CD14-positive monocyte (primary cell): ENCODE results near the gene HLA-F. TPM values are rescaled to one million over a fixed set of nuclear protein-coding genes. Genes with fewer than 3 reads are reported as not detected.

Source experiments
- DNase-seq, 3 donors: peaks; one replicate each; pipeline ENCODE4 v3.0.0-alpha.2; 2011 to 2022
- H2AFZ ChIP-seq: 2 replicates; pipeline ENCODE4 v1.6.0; 2012; ENCODE audit warnings: mild to moderate bottlenecking, low read depth, low read length, inconsistent platforms; ENCODE audit not compliant: insufficient read depth, poor library complexity, severe bottlenecking
- H3K27ac ChIP-seq, 2 donors: 1 replicate in 1 of 2; 2 replicates in 1 of 2; pipeline ENCODE4 v1.5.1; 2012 to 2013; ENCODE audit warnings: low read length in 2 of 2, control low read depth in 1 of 2, inconsistent platforms in 1 of 2, low read depth in 1 of 2, mild to moderate bottlenecking in 1 of 2
- H3K27me3 ChIP-seq, 2 donors: one replicate each; pipeline versions ENCODE4 v1.6.0 to v1.6.1; 2011 to 2013; ENCODE audit warnings: low read length in 2 of 2; ENCODE audit not compliant: control insufficient read depth in 2 of 2, insufficient read depth in 2 of 2
- H3K36me3 ChIP-seq, 2 donors: replicated peaks in 1 of 2; 1 replicate in 1 of 2; 2 replicates in 1 of 2; pipeline versions ENCODE4 v1.5.1 to v1.6.1; 2012 to 2013; ENCODE audit warnings: low read length in 2 of 2, control low read depth in 1 of 2, inconsistent platforms in 1 of 2, mild to moderate bottlenecking in 1 of 2; ENCODE audit not compliant: insufficient read depth in 2 of 2, control insufficient read depth in 1 of 2
- H3K4me1 ChIP-seq, 2 donors: 1 replicate in 1 of 2; 2 replicates in 1 of 2; pipeline versions ENCODE4 v1.5.1 to v1.6.1; 2012 to 2013; ENCODE audit warnings: low read length in 2 of 2, control low read depth in 1 of 2, inconsistent platforms in 1 of 2, mild to moderate bottlenecking in 1 of 2, moderate library complexity in 1 of 2; ENCODE audit not compliant: insufficient read depth in 2 of 2, control insufficient read depth in 1 of 2
- H3K4me2 ChIP-seq: replicated peaks from 2 replicates; pipeline ENCODE3; 2012; ENCODE audit warnings: low read length, moderate library complexity, mild to moderate bottlenecking; ENCODE audit not compliant: poor library complexity, severe bottlenecking; ENCODE audit errors: extremely low read depth
- H3K4me3 ChIP-seq, 3 experiments: fragments of 200-600 bp in 1 of 3; sonication (generic) in 1 of 3; replicated peaks in 1 of 3; 1 replicate in 2 of 3; 2 replicates in 1 of 3; pipeline ENCODE4 v1.5.1; 2011 to 2013; ENCODE audit warnings: low read length in 3 of 3, mild to moderate bottlenecking in 3 of 3, control low read depth in 2 of 3, low read depth in 2 of 3, inconsistent platforms in 1 of 3, moderate library complexity in 1 of 3
- H3K79me2 ChIP-seq: 2 replicates; pipeline ENCODE4 v1.6.0; 2012; ENCODE audit warnings: mild to moderate bottlenecking, control low read depth, inconsistent platforms, low read length, moderate library complexity; ENCODE audit not compliant: insufficient read depth
- H3K9ac ChIP-seq: 2 replicates; pipeline ENCODE4 v1.6.0; 2017; ENCODE audit warnings: low read length, mild to moderate bottlenecking; ENCODE audit not compliant: insufficient read depth, poor library complexity, severe bottlenecking
- H3K9me3 ChIP-seq, 2 donors: replicated peaks in 1 of 2; 1 replicate in 1 of 2; 2 replicates in 1 of 2; pipeline versions ENCODE4 v1.5.1 to v1.6.1; 2012 to 2013; ENCODE audit warnings: low read length in 2 of 2, control low read depth in 1 of 2; ENCODE audit not compliant: control insufficient read depth in 1 of 2, insufficient read depth in 1 of 2
- H4K20me1 ChIP-seq: 2 replicates; pipeline ENCODE4 v1.6.0; 2012; ENCODE audit warnings: mild to moderate bottlenecking, low read length, control low read depth, moderate library complexity; ENCODE audit not compliant: insufficient read depth
- H3K27ac Mint-ChIP-seq, 7 donors: one replicate each; pipeline ENCODE4 v1.8.0; 2020; ENCODE audit warnings: mild to moderate bottlenecking in 7 of 7, mixed read lengths in 7 of 7, moderate library complexity in 6 of 7, inconsistent platforms in 2 of 7
- H3K27me3 Mint-ChIP-seq, 3 donors: one replicate each; pipeline ENCODE4 v1.8.0; 2021 to 2022; ENCODE audit warnings: low read depth in 3 of 3, mild to moderate bottlenecking in 3 of 3, mixed read lengths in 3 of 3, moderate library complexity in 3 of 3, inconsistent platforms in 1 of 3
- H3K36me3 Mint-ChIP-seq, 2 donors: one replicate each; pipeline ENCODE4 v1.8.0; 2020; ENCODE audit warnings: mixed read lengths in 2 of 2, inconsistent platforms in 1 of 2, mild to moderate bottlenecking in 1 of 2
- H3K4me1 Mint-ChIP-seq: one replicate; pipeline ENCODE4 v1.8.0; 2020; ENCODE audit warnings: mild to moderate bottlenecking, mixed read lengths
- H3K4me3 Mint-ChIP-seq, 2 donors: one replicate each; pipeline ENCODE4 v1.8.0; 2020; ENCODE audit warnings: mild to moderate bottlenecking in 2 of 2, mixed read lengths in 2 of 2, moderate library complexity in 1 of 2
- H3K9me3 Mint-ChIP-seq, 7 donors: one replicate each; pipeline ENCODE4 v1.8.0; 2020 to 2022; ENCODE audit warnings: mixed read lengths in 7 of 7, mild to moderate bottlenecking in 6 of 7, moderate library complexity in 6 of 7, inconsistent platforms in 2 of 7
- WGBS: methylation state at CpG from one replicate; pipeline ENCODE4 v1.1.5; 2013; ENCODE audit warnings: missing lambda C conversion rate; ENCODE audit not compliant: insufficient coverage; 5-methylcytosine and 5-hydroxymethylcytosine counted together
- intact Hi-C, 2 donors: fragments of 100-400 bp; cut with micrococcal nuclease; formaldehyde crosslinking; loops; one replicate each; pipeline versions ENCODE4 v1.15.0 to v1.15.1; 2023
- polyA plus RNA-seq, 3 donors: library from polyadenylated mRNA; depleted of rRNA in 1 of 3; unstranded in 2 of 3; stranded (reverse) in 1 of 3; fragments of 300-500 nt in 2 of 3; fragments of >200 nt in 1 of 3; fragmentation: Illumina TruSeq in 2 of 3; gene quantifications; 1 replicate in 2 of 3; 2 replicates in 1 of 3; pipeline ENCODE4 v1.2.3, GENCODE V29; 2012 to 2021
- TF ChIP-seq, protein P1 (sequence below): fragments of 200-600 bp; IDR thresholded peaks from one replicate; pipeline ENCODE4 v1.8.0; 2022; ENCODE audit warnings: antibody characterized with exemption, mild to moderate bottlenecking

HLA-F gene
- polyA plus RNA-seq, 3 donors: 283 to 816 (median 394) TPM

DNA sequence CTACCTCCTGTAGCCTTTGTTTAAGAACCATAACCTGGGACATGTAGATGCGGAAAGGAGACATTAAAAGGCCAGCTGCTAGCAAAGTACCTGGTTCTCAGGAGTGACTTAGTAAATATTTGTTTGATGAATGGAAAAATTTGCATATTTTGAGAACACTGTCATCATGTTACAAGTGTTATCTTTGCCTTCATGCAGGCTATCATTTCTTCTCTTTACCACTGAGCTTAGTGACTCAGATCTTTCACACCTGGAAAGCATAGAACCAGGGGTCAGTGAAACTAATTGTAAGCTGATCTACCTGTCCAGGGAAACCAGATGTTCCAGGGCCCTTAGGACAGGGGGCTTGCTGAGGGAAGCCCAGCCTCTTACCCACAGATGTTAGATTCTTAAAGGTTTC, 47.7 kb upstream of the HLA-F start:
- H3K79me2 ChIP-seq: no peaks in the 10 kb centered on the region
- H3K4me3 ChIP-seq: no peak overlapping the region
- no peak overlapping the region for H3K9ac ChIP-seq
- peaks cover 0 to 5% of the 10 kb centered on the region in 2 donors for H3K9me3 ChIP-seq
- H4K20me1 ChIP-seq: no peaks in the 10 kb centered on the region
- H3K36me3 Mint-ChIP-seq: no peaks in the 10 kb centered on the region
- no peaks in the 10 kb centered on the region for H3K36me3 ChIP-seq
- 100% methylated on average over 1 of the region's 1 CpG for WGBS
- no peak overlapping the region for H2AFZ ChIP-seq
- H3K4me1 Mint-ChIP-seq: peaks cover 10% of the 10 kb centered on the region
- TF ChIP-seq, protein P1, sequence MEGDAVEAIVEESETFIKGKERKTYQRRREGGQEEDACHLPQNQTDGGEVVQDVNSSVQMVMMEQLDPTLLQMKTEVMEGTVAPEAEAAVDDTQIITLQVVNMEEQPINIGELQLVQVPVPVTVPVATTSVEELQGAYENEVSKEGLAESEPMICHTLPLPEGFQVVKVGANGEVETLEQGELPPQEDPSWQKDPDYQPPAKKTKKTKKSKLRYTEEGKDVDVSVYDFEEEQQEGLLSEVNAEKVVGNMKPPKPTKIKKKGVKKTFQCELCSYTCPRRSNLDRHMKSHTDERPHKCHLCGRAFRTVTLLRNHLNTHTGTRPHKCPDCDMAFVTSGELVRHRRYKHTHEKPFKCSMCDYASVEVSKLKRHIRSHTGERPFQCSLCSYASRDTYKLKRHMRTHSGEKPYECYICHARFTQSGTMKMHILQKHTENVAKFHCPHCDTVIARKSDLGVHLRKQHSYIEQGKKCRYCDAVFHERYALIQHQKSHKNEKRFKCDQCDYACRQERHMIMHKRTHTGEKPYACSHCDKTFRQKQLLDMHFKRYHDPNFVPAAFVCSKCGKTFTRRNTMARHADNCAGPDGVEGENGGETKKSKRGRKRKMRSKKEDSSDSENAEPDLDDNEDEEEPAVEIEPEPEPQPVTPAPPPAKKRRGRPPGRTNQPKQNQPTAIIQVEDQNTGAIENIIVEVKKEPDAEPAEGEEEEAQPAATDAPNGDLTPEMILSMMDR: no peak
- intact Hi-C loops: no loop called here
- H3K27ac ChIP-seq: no peak overlapping the region
- no peak for DNase-seq
- no peaks in the 10 kb centered on the region for H3K27me3 ChIP-seq
- no peak overlapping the region for H3K4me2 ChIP-seq
- peaks cover 0 to 5% (median 1%) of the 10 kb centered on the region in 7 donors for H3K9me3 Mint-ChIP-seq
- no peak overlapping the region for H3K4me3 Mint-ChIP-seq
- H3K4me1 ChIP-seq: no peaks in the 10 kb centered on the region
- H3K27ac Mint-ChIP-seq: no peak overlapping the region
- H3K27me3 Mint-ChIP-seq: peaks cover 8 to 21% (median 11%) of the 10 kb centered on the region in 3 donors

DNA sequence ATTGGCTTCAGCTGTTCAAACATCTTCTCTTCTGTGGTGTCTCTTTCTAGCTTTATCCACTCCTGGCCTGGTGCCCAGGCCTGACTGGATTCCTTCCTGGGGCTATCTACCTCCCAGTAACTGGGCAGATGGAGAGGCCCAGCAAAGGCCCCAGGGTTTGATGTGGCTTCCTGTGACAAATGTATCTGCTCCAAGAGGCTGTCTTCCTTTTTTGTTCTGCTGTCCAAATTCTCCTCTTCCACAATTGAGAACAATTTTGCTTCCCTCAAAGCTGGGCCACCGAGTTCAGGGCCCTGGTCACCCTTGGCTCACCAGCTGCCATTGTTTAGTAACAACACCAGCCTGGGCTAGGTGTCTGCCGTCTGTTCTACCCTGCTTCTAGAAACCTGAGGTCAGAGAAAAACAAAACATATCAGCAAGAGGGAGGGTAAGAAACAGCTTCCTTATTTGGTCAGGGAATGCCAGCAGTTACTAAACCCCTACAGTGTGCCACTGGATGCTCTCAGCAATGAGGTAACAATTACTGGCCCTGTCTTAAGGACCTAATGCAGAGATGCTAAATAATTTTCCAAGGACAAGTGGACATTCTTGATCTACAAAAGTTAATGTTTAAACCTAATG, 46.1 kb upstream of the HLA-F start:
- no peak overlapping the region for H3K9ac ChIP-seq
- no peaks in the 10 kb centered on the region for H3K36me3 ChIP-seq
- no peaks in the 10 kb centered on the region for H3K79me2 ChIP-seq
- H4K20me1 ChIP-seq: no peaks in the 10 kb centered on the region
- no peaks in the 10 kb centered on the region for H3K27me3 ChIP-seq
- peaks cover 0 to 7% of the 10 kb centered on the region in 2 donors for H3K9me3 ChIP-seq
- Mint-ChIP-seq H3K9me3 (peaks cover 0 to 8% (median 5%) of the 10 kb centered on the region in 7 donors), H3K36me3 (no peaks in the 10 kb centered on the region), H3K4me1 (peaks cover 10% of the 10 kb centered on the region), H3K27ac (peak overlapping the region in 3 of 7 donors; percentile 42 to 72 (median 66)), H3K4me3 (no peak overlapping the region), H3K27me3 (peaks cover 8 to 16% (median 12%) of the 10 kb centered on the region in 3 donors)
- H3K27ac ChIP-seq: no peak overlapping the region
- H3K4me1 ChIP-seq: no peaks in the 10 kb centered on the region
- DNase-seq: no peak
- 8% methylated on average over 1 of the region's 2 CpGs for WGBS
- no peak overlapping the region for H3K4me2 ChIP-seq
- H2AFZ ChIP-seq: peak overlapping the region; percentile 36
- intact Hi-C loops: no loop called here
- TF ChIP-seq, protein P1: no peak
- H3K4me3 ChIP-seq: no peak overlapping the region
